ENCODE data around the gene HLCS.

Gene HLCS

DNA sequence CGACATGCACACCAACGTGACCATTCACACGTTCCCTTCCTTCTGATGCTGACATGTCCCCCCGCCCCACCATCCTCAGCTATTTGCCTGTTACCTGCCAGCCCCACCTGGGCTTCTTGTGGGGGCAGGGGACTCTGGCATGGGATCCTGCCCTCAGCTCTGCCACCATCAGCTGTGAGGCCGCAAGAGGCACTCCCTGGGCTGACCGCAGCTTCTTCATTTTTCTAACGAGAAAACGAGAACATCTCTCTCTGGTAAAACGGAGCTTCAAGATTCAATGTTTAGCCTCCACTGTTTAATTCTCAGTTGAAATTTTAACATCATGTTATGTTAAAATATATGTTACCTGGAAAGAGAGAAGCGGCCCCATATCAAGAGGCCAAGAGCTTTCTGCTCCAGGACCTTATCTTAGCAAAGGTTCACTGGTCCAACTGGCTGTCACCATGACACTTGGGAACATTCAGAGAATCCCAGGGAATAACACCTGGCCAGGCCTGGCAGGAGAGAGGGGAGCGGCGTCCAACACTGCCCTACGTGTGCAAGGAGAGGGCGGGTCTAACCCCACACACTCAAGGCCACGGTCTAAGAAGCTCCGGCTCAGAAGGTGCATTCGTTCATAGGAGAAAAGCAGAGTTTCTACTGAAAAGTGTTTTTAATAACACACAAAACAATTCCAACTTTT is 51.3 kb downstream of the HLCS start:
- no peak for DNase-seq (ENCODE audit: low spot score)

DNA sequence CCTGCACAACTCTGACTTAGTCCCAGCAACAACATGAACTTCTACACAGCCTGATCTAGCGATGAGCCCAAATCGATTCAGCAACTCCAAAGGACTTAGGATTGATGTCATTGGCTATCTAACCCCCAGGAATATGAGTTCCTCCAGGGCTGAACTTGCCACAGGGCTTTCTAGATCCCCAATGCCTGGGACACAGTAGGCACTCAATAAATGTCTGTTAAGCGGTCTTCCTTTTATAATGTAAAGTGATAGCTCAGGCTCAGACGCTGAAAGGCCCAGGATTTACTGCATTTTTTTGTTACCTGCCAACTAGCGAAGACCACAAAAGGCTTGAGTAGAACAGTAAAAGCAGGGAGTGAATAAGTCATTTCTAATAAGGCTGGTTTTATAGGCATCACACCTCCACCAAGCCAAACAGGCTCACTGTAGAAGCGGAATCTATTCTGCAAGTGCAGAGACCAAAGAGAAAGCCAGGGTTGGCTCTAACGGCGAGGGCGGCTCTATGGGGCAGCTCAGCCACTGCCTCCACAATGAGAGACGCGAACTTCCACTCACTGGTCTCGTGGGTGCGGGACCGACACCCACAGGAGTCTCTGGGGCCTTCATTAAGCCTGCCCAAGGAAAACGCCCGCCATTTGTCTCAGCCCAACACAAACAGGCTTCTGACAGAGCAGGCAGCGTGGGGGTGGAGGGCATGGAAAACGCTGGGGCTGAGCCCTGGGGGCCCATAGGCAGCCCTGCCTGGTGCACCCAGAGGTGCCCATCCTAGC is 52.0 kb downstream of the HLCS start:
- no peak for DNase-seq (ENCODE audit: low spot score)

DNA sequence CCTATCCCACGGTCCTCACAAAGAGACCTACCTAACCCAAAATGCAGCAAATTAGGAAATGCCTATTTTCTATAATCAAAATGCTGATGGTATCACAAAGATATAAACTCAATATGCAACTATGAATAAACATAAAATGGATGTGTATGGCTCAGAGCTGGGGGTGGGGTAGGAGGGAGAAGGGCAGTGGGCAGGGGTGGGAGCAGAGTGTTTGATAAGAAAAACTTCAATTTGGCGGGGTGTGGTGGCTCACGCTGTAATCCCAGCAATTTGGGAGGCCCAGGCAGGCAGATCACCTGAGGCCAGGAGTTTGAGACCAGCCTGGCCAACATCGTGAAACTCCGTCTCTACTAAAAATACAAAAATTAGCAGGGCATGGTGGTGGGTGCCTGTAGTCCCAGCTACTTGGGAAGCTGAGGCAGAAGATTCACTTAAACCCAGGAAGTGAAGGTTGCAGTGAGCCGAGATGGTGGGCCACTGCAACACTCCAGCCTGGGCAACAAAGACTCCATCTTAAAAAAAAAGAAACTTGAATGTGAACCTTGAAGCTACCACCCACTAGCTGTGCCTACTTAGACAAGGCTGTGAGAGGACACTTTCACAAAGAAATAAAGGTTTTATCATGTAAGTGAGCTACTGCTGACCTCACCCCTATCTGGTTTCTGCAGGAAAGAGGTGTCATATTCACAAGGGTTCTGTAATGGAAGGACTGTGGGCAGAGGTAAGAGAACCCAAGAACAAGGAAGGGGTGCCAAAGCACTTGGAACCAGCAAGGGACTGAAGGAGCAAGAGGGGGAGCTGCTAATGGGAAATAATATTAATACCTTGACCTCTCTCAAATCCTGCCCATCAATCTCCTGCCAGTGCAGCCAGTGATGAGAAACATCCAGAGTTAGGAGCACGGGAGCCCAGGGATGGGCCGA is 53.0 kb downstream of the HLCS start:
- DNase-seq (ENCODE audit: low spot score): no peak

DNA sequence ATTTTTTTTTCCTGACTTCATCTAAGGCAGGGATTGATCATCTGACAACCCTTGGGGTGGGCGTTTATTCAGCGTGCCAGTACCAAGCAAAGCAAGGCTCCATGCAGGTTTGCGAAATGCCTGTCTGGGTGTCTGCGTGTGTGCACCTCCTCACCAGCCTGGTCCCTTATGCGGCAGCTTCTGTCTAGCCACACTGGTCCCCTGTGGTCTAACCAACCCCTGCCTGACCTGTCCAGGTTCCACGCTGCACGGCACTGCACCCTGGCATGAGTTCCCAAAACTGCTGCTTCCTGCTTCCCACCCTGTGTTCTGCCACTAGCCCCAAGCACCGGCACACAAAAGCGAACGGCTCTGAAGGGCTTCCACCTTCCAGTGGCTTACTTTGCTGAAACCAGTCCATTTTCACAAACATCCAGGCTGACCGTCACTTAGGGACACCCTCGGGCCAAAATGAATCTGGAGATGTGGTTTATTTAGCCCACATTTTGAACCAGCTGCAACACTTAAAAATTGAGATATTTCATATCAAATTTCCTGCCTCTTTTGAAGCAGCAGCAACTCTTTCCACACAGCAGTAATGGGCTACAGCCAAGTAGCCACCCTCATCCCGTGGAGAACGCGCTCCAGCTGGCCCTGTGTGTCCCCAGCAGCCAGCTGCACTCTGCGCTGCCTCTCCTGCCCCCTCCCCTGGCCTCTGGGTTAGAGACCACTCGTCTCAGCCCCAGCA is 55.7 kb downstream of the HLCS start:
- DNase-seq (ENCODE audit: low spot score): peak; percentile 59

DNA sequence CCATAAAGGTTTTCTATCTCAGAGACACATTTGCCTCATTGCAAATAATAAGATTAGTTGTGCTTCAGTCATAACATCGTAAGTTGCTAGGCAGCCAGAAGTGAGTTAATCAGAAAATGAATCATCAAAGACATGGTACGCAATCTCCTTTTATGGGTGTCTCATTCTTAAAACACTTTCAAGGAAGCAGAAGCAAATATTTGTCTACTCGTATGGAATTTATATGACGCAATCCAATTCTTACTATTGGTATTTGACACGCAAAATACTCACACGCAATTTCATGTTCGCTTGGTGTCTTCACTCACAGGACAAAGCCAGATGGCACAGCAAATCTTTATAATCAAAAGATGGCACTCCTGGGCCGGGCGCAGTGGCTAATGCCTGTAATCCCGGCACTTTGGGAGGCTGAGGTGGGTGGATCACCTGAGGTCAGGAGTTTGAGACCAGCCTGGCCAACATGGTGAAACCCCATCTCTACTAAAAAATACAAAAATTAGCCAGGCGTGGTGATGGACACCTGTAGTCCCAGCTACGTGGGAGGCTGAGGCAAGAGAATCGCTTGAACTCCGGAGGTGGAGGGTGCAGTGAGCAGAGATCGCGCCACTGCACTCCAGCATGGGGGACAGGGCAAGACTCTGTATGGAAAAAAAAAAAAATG is 56.4 kb downstream of the HLCS start:
- peak; percentile 30 for DNase-seq (ENCODE audit: low spot score)

DNA sequence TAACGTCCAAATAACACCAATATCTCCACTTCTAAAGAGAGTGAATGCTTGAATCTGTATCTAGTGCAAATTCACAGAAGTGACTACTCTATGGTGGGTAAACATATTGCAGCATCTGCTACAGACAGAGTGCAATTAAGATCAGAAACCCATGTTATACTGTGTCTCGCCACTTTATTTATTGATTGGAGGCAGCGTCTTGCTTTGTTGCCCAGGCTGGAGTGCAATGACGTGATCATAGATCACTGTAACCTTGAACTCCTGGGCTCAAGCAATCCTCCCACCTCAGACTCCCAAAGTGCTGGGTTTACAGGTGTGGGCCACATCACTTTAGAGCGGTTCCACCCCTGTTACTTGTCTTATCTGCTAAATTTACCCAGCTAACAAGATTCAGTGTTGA is 57.0 kb downstream of the HLCS start:
- DNase-seq (ENCODE audit: low spot score): no peak

DNA sequence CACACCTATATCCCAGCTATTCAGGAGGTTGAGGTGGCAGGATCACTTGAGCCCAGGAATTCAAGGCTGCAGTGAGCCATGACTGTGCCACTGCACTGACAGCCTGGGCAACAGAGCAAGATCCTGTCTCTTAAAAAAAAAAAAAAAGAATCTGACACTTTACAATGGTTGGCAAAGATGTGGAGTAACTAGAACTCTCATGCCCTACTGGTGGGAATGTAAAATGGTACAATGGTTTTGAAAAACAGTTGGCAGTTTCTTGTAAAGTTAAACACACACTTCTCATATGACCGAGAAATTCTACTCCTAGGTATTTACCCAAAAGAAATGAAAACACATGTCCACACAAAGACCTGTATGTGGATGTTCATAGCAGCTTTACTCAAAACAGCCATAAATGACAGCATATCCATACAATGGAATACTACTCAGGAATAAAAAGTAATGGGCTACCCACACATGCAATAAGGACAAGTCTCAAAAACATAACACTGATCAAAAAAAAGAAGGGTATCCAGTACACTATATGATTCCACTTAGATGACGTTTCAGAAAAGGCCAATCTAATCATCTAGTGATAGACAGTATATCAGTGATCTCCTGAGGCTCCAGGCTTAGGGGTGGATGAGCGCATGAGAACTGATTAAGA is 58.1 kb downstream of the HLCS start:
- DNase-seq (ENCODE audit: low spot score): no peak

DNA sequence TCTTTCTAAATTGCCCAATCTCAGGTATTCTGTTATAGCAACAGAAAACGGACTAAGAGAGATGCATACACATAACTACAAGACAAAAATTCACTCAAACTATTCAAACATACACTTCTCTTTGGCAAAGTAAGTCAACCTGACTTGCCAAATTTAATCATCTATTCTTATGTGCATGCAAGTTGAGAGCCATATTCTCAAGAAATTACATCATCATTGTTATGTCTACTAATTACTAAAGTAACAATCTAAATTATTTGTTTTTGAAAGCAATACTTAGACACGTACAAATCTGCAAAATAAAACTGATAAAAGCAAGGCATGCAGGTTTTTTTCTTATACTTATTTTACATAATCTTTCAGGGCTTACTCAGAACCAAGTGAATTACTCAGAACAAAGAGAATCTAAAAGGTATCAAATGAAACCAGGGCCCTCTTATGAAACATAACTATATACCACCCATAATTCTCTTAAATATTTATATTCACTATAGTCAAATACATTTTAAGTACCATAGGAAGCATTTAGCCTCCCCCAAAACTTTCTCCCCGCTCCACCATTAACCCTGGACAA is 62.3 kb downstream of the HLCS start:
- DNase-seq (ENCODE audit: low spot score): no peak

DNA sequence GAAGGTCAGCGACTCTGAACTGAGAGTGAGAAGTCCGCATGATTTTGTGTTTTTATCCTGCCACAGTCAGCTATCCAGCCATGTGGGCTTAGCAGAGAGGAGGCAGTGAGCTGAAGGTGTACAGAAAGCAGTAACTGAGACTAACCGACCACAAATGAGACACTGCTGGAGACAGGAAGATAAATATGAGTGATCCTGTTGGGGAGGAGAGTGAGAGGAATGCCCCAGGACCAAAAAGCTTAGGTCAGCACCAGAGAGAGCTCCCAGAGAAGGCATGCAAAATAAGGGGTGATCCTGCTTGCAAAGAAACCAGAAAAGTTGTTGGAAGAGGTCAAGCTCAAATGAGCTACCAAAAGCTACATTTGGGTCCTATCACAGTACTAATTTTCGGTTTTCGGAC is 63.7 kb downstream of the HLCS start:
- no peak for DNase-seq (ENCODE audit: low spot score)

DNA sequence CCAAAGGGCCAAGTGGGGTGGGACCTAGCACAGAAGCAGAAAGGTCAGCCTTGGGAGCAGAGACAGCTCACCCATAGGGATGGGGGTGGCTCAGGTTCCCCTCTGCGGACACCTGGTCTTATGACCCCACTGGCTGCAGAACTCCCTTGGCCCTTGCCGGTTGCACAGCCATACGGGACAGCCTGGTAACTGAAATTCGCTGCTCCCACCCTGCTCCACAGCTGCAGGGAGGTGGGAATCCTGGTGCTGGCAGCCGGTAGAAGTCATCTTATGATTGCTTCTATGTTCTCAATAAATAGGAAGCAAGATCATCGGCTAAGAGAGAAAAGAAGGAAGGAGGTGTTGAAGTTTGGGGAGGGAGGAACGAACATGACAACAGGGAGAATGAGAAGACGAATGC is 64.1 kb downstream of the HLCS start:
- no peak for DNase-seq (ENCODE audit: low spot score)

DNA sequence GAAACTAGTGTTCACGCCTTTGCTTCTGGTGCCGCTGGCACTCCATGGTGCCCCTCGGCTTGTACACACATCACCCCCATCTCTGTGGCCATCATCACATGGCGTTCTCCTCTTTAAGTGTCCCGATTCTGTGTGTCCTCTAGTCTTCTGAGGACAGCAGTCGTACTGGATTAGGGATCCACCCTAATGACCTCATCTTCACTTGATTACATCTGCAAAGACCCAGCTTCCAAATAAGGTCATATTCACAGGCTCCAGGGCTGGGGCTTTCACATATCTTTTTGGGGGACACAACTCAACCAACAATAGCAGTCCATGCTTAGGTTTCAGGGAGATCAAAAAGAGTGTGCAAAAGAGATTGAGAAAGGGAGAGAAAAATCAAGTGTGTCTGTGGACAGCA is 64.9 kb downstream of the HLCS start:
- no peak for DNase-seq (ENCODE audit: low spot score)

DNA sequence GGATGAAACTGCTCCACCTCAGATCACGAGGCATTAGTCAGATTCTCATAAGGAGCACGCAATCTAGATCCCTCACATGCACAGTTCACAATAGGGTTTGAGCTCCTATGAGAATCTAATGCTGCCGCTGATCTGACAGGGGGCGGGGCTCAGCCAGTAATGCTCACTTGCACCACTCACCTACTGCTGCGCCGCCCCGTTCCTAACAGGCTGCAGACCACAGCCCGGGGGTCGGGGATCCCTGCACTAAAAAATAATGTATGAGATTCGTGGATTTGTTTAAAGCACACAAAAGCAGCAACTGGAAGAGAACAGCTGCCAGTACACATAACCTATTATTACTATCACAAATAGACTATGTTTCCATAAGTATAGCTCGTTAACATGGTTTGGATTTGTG is 72.9 kb downstream of the HLCS start:
- DNase-seq (ENCODE audit: low spot score): no peak

DNA sequence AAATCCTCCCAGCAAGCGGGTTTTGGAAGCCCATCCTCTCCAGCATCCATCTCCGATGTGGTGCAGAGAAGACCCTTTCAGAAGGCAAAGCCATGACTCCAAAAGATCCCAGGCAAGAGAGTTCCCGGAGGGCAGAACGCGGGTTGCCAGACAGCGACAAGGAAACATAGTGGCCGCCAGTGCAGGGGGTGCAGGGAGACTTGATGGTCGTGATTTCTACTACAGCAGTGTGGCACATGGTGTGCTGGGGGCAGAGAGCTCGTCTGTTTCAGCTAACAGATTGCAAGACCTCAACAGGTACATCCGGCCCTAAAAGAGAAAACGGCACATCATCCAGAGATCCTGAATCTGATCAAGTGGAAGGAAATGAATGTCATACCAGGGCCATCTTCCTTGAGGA is 74.3 kb downstream of the HLCS start:
- no peak for DNase-seq (ENCODE audit: low spot score)

DNA sequence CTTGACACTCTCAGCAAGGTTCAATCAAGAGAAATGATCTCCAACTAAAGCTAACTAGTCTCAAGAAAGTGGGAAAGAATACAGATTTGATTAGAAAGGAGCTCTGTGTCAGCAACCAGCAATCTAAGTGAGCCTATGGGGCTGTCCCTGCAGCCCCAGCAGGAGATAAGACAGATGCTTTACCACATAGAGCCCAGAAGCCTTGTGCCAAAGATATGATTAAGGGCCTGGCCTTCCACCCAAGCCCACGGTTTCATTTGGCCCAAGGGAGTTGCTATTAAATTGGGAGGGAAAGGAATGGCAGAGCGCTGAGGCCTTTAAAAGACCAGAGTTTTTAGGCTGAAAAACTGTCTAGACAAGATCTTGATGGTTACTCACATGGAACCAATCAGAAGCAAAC is 74.8 kb downstream of the HLCS start:
- DNase-seq (ENCODE audit: low spot score): no peak

DNA sequence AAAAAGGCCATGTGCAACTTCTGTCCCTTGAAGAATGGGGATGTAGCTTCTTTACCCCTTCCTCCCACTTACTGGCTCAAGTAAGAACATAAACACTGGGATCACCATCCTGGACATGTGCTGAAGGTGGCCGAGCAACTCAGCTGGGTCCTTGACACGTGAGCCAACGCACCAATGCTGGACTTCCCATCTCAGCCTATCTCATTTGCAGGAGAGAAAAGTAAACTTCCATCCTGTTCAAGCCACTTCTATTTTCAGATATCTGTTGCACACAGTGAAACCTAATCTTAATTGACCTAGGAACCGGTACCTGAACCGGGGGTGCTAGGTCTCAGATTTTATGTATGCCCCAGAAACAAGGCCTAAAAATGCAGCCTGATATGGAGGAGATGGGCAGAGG is 75.3 kb downstream of the HLCS start:
- DNase-seq (ENCODE audit: low spot score): no peak

DNA sequence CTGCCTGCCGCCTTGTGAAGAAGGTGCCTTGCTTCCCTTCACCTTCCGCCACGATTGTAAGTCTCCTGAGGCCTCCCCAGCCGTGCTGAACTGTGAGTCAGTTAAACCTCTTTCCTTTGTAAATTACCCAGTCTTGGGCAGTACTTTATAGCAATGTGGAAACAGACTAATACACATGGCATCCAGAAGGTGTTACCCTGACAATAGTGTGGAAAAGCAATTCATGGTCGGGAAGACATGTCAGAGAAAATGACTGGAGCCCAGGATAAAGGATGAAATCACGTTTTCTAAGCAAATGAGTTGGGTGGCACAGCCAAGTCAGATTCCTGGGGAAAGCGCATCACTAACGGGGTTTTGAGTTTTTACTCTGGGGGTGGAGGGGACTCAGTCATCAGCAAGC is 76.4 kb downstream of the HLCS start:
- no peak for DNase-seq (ENCODE audit: low spot score)

DNA sequence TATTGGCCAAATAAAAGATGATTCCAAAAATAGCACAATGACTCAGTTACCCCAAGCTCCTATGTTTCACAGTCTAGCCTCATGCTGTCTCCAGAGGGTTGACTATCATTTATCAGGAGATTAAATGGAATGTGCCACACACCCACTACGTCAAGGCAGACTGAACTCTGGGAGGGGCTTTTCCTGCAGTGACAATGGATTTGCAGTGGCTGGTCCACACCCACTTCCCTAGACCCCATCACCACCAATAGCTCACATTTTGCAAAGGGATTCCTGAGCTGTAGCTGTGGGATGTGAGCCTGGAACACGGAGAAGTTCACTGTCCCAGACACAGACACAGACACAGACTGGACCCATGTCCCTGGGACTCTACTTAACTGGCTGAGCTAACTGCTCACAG is 77.1 kb downstream of the HLCS start:
- DNase-seq (ENCODE audit: low spot score): no peak

DNA sequence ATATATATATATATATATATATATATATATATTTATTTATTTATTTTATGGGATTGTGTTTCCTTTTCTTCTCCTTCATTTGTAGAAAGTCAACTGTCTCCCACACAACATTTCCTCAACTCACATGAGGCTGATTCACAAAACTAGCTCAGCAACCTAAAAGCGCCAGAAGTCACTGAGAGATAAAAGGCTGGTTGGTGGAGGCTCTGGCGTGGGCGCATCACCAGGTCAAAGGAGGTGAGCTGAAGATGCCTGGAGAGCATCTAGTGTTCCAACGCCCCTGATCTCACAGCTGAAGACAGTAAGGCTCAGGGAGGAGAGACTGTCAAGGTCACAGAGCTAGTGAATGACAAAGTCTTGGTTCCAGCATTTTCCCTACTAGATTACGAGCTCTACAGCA is 78.0 kb downstream of the HLCS start:
- DNase-seq (ENCODE audit: low spot score): no peak

DNA sequence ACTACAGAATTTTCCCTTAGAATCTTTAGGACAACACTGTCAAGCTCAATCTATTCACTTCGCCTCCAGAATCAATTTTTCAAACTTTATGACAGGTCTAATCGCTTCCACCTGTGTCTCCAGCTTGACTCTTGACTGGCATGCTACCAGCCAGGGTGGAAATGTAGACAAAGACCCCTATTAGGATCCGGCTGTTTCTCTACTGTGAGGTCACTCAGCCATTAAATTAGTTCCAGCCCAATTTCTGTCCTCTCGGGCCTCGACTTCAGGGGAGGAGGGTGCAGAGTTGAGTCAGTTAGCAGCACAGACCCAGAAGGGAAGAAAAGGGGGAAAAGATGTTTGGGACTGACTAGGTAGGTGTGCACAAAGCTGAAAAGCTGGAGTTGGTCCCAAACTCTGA is 78.5 kb downstream of the HLCS start:
- no peak for DNase-seq (ENCODE audit: low spot score)
